BJ (cell line): ENCODE data around the gene PARP8. TPM values are rescaled to one million over a fixed set of nuclear protein-coding genes. Genes with fewer than 3 reads are reported as not detected.

Source experiments
- CTCF ChIA-PET: fragments of 350-600 bp; formaldehyde crosslinking; extraction: SDS; loops from one replicate; lab custom pipeline; 2021; ENCODE audit warnings: antibody characterized with exemption, inconsistent platforms; lab: Yijun Ruan, JAX
- POLR2A ChIA-PET: fragments of 300-600 bp; sonication (Branson Sonifier 250); formaldehyde crosslinking; extraction: SDS; loops from one replicate; lab custom pipeline; 2021; ENCODE audit warnings: antibody characterized with exemption; lab: Charles Lee
- DNase-seq: peaks from one replicate; pipeline ENCODE4 v3.0.0-alpha.2; 2011; ENCODE audit warnings: low read depth
- H3K27me3 ChIP-seq: 2 replicates; pipeline ENCODE4 v1.6.0; 2011; ENCODE audit warnings: low read length; ENCODE audit not compliant: control insufficient read depth, insufficient read depth
- H3K36me3 ChIP-seq: 2 replicates; pipeline ENCODE4 v1.5.1; 2011; ENCODE audit warnings: low read length; ENCODE audit not compliant: control insufficient read depth, insufficient read depth
- H3K4me3 ChIP-seq: 2 replicates; pipeline ENCODE4 v1.5.1; 2011; ENCODE audit warnings: low read depth, mild to moderate bottlenecking, control low read depth, low read length
- CTCF ChIP-seq: IDR thresholded peaks from 2 replicates; pipeline ENCODE4 v1.5.1; 2011; ENCODE audit warnings: low read depth, mild to moderate bottlenecking, control low read depth, inconsistent platforms, low read length, moderate library complexity; ENCODE audit not compliant: insufficient read depth
- polyA plus RNA-seq: library from polyadenylated mRNA; depleted of rRNA; stranded (reverse); fragments of >200 nt; gene quantifications from 2 replicates; pipeline ENCODE4 v1.2.3, GENCODE V29; 2011

Gene PARP8
- polyA plus RNA-seq, 1 experiment: 5.0 TPM

DNA sequence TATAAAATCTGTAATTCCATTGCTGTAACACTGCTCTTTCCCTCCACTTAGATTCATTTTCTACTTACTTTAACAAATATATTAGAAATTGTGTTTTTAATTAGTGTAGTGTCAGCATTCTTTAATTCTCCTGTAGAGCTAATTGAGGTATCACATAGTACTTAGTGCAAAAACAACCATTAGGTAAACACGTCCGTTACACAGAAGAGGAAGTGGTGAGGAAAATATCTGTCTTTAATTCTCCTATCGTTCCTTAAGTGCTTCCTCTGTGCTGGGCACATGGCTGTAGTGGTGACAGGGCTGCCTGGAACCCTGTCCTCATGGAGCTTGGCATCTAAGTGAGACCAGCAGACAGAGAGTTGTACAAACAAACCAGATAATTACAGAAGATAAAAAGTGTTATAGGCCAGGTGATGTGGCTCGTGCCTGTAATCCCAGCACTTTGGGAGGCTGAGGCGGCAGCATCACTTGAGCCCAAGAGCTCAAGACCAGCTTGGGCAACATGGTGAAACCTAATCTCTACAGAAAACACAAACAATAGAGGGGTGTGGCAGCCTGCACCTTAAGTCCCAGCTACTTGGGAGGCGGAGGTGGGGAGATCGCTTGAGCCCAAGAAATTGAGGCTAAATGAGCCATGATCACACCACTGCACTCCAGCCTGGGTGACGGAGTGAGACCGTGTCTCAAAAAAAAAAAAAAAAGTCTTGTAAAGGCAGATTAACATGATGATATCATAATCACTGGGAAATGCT is 36.4 kb downstream of the PARP8 start:
- TF ChIP-seq CTCF: no peak
- CTCF ChIA-PET: interaction anchor here (0.6 to 1.2 kb wide), 2 partner anchors 47 to 1645 kb away, joined by 5 to 6 read pairs; no protein-coding TSS in a partner anchor
- Histone ChIP-seq H3K27me3 (no peaks in the 10 kb centered on the region), H3K4me3 (no peak overlapping the region), H3K36me3 (no peaks in the 10 kb centered on the region)
- POLR2A ChIA-PET: no interaction called here
- no peak for DNase-seq

DNA sequence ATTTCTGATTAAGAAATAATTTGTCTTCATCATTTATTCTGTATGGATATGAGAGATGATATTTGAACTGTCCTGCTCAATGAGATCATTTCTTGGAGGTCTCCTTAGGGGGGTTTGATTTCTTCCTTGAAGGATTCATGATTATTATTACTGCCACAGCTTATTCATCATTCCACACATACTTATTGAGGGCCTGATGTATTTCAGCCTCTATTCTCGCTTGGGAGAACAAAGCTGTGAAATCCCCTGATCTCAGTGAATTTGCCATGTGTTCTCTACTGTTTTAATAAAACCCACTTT is 36.9 kb downstream of the PARP8 start:
- no peak for TF ChIP-seq CTCF
- CTCF ChIA-PET: interaction anchor here (0.6 to 1.2 kb wide), 2 partner anchors 47 to 1645 kb away, joined by 5 to 6 read pairs; no protein-coding TSS in a partner anchor
- H3K4me3 ChIP-seq: no peak overlapping the region
- H3K27me3 ChIP-seq: no peaks in the 10 kb centered on the region
- no peak for DNase-seq
- no peaks in the 10 kb centered on the region for H3K36me3 ChIP-seq
- POLR2A ChIA-PET: no interaction called here

- CTCF ChIA-PET: no interaction called here
- POLR2A ChIA-PET: no interaction called here
- Histone ChIP-seq H3K36me3 (no peaks in the 10 kb centered on the region), H3K4me3 (no peak overlapping the region), H3K27me3 (no peaks in the 10 kb centered on the region)
- no peak for TF ChIP-seq CTCF
- DNase-seq: no peak
Measured at GRCh38 chr5:50704730-50705129, 38.3 kb downstream of the PARP8 start.

DNA sequence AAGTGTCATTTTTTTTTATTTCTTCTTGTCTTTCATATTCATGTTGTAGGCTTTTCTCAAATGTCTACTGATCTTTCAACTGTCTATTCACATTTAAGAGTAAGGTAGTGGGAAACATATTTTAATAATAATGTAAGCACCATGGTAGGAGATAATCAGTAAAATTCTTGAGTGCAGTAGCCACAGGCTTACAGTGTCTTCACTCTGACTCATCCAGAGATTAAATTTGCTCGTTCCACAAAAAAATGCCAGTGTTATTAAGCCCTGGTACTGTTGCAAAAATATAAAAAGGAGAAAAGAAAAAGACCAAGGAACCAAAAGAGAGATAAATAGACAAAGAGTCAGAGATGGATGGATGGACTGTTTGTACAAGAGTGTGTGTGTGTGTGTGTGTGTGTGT is 43.0 kb downstream of the PARP8 start:
- Histone ChIP-seq H3K4me3 (no peak overlapping the region), H3K36me3 (no peaks in the 10 kb centered on the region), H3K27me3 (no peaks in the 10 kb centered on the region)
- ChIA-PET CTCF (no interaction called here), POLR2A (no interaction called here)
- no peak for DNase-seq
- TF ChIP-seq CTCF: no peak

- Histone ChIP-seq H3K27me3 (no peaks in the 10 kb centered on the region), H3K4me3 (no peak overlapping the region), H3K36me3 (no peaks in the 10 kb centered on the region)
- no peak for TF ChIP-seq CTCF
- no peak for DNase-seq
- POLR2A ChIA-PET: no interaction called here
- CTCF ChIA-PET: no interaction called here
Measured at GRCh38 chr5:50710838-50711237, 44.4 kb downstream of the PARP8 start.
